NCI-H526 treated with DMSO at 0.1 percent for 48 hours (cell line): Measurements from ENCODE around the gene LRRC1.

Experiments
- DNase-seq: peaks from one replicate; lab custom pipeline; 2025; lab: John Stamatoyannopoulos, UW

The LRRC1 gene

DNA sequence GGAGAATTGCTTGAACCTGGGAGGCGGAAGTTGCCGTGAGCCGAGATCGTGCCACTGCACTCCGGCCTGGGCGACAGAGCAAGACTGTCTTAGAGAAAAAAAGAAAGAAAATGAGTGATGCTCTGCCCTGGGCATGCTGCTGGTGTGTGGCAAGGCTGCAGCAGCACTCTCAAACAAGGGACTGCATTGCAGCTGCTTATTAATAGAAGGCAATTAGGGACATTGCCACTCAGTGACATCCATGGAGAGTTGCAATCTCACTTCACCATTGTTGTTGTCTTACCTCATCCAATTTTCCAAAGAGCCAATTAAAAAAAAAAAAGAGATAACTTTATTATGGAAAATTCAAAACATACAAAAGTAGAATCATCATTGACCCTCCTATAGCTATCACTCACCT, 131.1 kb downstream of the LRRC1 start:
- no peak for DNase-seq

DNA sequence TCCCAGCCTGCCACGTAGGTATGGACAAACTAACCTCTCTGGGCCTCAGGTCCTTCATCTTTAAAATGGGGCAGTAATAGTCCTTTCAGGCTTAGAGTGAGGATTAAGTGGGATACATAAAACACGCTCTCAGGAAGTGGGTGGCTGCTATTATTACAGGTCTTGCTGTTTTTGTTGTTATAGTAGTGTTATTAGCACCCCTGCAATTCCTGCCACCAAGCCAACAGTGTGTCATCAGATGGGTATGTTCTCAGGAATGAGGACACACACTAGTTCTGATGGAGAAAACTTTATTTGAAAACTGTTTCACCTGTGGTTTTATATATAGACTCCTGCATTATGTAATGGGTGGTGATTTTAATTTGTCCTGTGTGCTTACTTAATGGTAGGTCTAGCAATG, 131.7 kb downstream of the LRRC1 start:
- DNase-seq, result no peak

DNA sequence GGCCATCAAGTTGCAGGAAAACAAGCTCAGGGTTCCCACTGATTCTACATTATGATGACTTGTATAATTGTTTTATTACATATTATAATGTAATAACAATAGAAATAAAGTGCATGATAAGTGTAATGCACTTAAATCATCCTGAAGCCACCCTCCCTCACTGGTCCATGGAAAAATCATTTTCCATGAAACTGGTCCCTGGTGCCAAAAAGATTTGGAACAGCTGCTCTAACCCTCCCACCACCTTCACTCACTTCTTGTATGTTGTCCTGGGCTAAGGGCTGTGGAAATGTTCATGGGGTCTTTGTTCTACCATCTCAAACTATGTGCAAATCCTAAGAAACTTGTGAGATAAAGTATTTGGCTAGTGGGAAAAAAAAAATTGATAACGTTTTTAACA, 133.8 kb downstream of the LRRC1 start:
- no peak for DNase-seq

- no peak for DNase-seq
Observed at GRCh38 chr6:53929041-53929820, 134.4 kb downstream of the LRRC1 start.

- no peak for DNase-seq
Observed at GRCh38 chr6:53929821-53930120, 135.0 kb downstream of the LRRC1 start.

DNA sequence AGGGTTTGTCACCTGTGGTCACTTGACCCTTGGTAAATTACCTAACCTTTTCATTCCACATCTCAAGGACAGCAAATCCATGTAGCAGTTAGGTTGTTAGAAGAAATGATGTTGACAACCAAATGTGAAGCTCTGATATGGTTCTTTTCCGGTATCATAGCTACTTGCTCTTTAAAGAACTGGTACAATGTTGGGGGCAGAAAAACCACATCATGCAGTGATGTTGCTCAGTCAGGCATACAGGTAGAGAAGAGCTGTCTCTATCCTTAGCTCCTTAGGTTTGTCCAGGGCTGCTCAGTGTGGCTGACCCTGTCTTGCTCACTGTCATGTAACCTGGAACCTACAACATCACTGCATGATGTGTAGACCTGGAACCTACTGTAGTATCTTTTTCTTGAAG, 135.5 kb downstream of the LRRC1 start:
- no peak for DNase-seq

GRCh38 chr6:53931086-53931485, 136.3 kb downstream of the LRRC1 start:
- DNase-seq, result no peak

GRCh38 chr6:53932516-53932915, 137.7 kb downstream of the LRRC1 start:
- DNase-seq, result no peak

GRCh38 chr6:53934023-53934422, 139.2 kb downstream of the LRRC1 start:
- DNase-seq, result no peak

DNA sequence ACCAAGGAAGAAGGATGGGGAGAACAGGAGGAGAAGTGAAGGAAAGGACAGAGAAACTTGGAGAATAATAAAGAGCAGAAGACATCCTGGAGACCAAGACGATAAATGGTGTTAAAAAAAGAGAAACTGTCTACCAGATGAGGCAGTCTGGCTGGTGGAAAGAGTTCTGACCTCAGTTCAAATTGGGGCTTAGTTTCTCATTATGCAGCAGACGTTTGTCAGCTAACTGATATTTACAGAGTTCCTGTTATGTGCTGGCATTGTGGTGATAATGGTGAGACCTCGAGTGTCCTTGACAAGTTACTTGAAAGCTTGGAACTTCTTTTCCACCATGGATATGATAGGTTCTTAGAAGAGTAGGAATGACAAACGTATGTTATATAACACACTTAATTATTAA, 142.7 kb downstream of the LRRC1 start:
- DNase-seq, result no peak

GRCh38 chr6:53938810-53939209, 144.0 kb downstream of the LRRC1 start:
- DNase-seq, result no peak

- no peak for DNase-seq
Observed at GRCh38 chr6:53939830-53940229, 145.0 kb downstream of the LRRC1 start.

DNA sequence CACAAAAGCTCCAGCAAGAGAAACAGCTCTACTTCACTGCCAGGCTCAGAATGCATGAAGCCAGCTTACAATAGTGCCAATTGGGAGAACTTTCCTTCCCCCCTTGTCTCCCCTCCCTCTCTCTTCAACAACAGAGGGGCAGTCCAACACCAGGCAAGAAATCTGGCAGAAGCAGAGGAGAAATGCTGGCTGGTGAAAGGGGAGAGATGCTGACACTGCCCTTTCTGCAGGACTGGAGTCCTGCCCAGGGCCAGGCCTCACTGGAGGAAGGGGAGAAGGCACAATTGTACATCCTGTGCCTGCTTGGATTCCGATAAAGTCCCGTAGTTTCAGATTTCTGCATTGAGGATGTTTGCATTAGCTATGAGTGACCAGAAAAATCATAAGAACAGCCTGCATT, 148.6 kb downstream of the LRRC1 start:
- no peak for DNase-seq

GRCh38 chr6:53944091-53944490, 149.3 kb downstream of the LRRC1 start:
- DNase-seq, result no peak

DNA sequence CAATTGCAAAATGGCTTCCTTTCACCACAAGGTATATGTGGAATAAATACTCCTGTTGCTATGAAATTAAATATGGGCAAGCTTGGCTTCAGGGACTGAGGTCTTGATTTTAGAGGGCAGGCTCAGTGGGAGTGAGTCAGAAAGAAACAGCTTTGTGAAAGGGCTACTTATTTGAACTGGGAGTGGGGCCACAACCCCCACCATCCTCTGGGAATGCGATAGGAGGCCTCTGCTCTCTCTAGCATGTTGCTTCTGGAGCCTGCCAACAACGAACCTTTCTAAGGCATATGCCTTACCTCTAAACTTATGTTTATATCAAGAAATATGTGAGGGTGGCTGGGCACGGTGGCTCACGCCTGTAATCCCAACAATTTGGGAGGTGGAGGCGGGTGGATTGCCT, 149.7 kb downstream of the LRRC1 start:
- DNase-seq, result no peak

DNA sequence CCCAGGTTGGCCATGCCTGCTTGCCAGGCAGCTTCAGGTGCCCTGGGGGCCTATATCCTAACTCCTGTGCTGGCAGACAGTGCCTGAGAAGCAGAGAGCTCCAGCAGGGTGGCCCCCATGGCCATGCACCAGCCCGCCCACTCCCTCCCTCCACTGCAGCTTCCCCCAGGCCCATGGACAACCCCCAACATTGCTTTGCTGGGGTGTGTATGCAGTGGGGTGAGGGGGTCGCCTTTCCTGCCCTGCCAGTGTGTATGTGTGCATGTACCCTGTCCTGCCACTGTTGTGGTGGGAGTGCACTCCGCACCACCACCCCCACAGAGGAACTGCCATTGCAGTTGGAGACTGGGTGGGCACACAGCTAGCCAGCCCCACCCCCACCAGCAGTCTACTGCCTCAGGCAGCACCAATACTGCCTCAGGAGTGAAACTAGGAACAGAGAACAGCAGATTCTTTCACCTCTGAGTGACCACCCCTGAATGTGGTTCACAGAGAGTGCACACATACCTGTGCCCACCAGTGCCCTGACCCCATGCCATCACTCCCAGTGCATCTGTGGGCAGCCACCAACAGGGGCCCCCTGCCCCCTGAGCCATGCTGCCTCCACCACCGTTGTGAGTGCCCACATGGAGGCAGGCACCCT, 151.1 kb downstream of the LRRC1 start:
- DNase-seq, result no peak

DNA sequence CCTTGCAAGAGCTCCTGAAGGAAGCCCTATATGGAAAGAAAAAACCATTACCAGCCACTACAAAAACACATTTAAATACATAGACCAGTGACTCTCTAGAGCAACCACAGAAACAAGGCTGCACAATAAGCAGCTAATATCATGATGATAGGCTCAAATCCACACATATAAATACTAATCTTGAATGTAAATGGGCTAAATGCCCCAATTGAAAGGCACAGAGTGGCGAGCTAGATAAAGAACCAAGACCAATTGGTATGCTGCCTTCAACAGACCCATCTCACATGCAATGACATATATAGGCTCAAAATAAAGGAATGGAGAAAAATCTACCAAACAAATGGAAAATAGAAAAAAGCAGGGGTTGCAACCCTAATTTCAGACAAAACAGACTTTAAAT, 153.0 kb downstream of the LRRC1 start:
- no peak for DNase-seq

GRCh38 chr6:53951383-53951782, 156.6 kb downstream of the LRRC1 start:
- no peak for DNase-seq

GRCh38 chr6:53956068-53956711, 161.4 kb downstream of the LRRC1 start:
- peak; percentile 26 for DNase-seq

GRCh38 chr6:53956804-53957203, 162.0 kb downstream of the LRRC1 start:
- DNase-seq, result no peak

GRCh38 chr6:53959717-53960116, 164.9 kb downstream of the LRRC1 start:
- no peak for DNase-seq

DNA sequence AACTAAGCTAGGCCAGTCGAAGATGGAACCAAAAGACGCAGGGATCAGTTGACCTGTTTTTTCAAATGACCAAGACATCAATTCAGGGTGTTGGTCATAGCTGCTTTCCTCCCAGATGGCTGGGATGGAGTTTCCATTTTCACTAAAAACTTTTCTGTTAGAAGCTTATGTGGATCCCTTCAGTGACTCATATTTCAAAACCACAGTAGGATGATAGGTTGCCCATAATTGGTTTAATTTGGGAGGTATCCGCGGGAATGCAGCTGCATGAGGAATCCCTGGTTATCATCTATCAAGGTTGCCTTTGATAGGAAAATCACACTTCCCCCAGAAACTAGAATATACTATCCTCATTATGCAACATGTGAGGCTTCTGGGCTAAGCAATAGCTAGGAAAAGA, 165.5 kb downstream of the LRRC1 start:
- DNase-seq, result no peak

GRCh38 chr6:53961679-53962370, 167.0 kb downstream of the LRRC1 start:
- no peak for DNase-seq
